ENCODE data around the gene CASKIN1.
"Not testable (repeated sequence)": the region's sequence is repeated elsewhere in the genome, so short reads cannot be mapped to it uniquely, and the experiment has no call there.

Gene CASKIN1

GRCh38 chr16:2209258-2210008, 13.0 kb upstream of the CASKIN1 start:
- DNase-seq: no peak

- no peak for DNase-seq
Measured at GRCh38 chr16:2208772-2209171, 12.4 kb upstream of the CASKIN1 start.

- DNase-seq: no peak
Measured at GRCh38 chr16:2208308-2208707, 11.9 kb upstream of the CASKIN1 start.

DNA sequence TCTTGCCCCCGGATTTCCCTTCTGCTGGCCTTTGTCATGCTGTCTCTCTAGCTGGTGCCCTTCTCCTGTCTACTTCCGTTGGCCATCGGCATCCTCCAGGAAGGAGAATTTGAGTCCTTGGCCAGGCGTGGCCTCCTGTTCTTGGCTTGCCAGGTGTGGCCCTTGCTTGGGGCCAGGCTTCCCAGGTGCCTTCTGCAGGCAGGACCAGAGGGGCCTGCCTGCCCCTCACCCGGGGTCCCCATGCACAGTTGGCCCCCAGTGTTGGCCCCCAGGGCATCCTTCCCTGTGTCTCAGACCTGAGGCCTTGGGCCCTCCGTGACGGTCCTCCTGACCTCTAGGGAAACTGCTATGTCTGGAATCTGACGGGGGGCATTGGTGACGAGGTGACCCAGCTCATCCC, 11.5 kb upstream of the CASKIN1 start:
- no peak for DNase-seq

GRCh38 chr16:2206780-2207433, 10.5 kb upstream of the CASKIN1 start:
- DNase-seq: no peak

DNA sequence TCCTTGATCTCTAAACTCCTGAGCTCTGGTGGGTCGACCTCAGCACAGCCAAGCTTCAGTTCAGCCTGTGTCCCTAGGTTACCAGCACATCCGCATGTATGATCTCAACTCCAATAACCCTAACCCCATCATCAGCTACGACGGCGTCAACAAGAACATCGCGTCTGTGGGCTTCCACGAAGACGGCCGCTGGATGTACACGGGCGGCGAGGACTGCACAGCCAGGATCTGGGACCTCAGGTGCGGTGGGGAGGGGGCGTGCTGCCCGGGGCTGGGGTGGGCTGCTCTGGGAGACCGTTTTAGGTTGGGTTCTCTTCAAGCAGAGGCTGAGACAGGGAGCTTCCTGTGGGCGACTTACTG, 10.0 kb upstream of the CASKIN1 start:
- no peak for DNase-seq

- no peak for DNase-seq
Measured at GRCh38 chr16:2205967-2206313, 9.5 kb upstream of the CASKIN1 start.

DNA sequence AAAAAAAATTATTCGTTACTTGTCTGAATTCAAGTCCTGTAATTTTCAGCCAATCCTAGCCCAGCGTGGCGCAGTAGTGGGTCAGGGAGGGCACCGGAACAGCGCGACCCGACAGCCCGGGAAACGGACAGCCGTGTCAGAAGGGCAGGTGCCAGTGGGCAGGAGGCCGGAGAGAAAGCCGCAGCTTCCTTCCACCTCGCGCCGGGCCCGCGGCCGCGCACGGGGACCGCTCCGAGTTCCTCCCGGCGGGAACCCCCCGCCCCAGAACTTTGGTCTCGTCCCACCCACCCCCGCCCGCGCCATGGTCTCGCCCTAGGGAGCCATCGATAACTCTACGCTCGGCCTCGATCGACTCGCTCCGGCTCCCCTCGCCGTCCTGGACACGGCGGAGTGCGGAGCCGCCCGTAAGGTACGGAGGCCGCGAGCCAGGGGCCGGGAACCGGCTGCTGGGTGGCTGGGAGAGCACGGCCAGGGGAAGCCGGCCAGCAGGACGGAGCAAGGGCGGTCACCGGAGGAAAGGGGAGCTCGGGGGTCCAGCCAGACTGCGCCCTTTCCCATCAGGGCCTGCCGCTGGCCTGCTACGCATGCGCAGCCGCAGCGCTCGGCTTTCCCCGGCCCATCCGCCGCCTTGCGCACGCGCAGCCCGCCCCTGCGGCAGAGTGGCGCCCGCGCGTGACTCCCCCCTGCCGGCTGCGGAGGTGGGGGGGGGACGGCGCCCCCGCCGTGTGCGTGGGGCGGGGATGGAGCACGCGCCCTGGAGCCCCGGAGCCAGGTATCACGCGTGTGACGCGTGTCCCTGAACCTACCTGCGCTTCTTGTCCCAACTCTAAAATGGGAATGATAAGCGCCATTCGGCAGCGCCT, 8.9 kb upstream of the CASKIN1 start, which contains the start of gene MLST8:
MLST8 (plus strand) TSS at position 351 of the 863 bp plus-strand sequence. CDS start 632 bp downstream, outside the sequence.
- peak; percentile 88 for DNase-seq

DNA sequence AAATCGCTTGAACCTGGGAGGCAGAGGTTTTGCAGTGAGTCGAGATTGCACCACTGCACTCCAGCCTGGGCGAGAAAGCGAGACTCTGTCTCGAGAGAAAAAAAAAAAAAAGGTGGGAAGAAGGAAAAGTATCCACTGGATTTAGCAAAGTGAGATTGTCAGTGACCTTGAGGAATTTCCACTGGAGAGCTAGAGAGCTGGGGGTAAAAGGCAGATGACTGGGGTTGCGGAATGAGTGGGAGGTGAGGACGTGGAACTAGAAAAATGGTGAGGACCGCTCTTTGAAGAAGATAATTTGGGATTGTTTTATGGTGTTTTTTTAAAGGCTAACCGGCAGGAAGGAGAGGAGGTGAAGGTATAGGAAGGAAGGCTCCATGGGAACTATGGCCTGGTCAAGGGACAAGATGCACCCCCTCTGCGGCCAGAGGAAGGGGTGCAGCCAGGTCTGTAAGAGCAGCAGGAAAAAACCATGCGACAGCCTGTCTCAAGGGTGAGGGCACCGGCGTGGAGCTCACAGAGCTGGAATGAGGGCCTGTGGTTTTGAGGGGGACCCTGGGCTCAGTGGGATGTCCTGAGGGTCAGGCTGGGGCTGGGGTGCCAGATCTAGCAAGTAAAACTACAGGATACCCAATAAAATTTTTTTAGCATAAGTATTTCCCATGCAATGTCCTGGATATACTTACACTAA, 8.2 kb upstream of the CASKIN1 start:
- no peak for DNase-seq

DNA sequence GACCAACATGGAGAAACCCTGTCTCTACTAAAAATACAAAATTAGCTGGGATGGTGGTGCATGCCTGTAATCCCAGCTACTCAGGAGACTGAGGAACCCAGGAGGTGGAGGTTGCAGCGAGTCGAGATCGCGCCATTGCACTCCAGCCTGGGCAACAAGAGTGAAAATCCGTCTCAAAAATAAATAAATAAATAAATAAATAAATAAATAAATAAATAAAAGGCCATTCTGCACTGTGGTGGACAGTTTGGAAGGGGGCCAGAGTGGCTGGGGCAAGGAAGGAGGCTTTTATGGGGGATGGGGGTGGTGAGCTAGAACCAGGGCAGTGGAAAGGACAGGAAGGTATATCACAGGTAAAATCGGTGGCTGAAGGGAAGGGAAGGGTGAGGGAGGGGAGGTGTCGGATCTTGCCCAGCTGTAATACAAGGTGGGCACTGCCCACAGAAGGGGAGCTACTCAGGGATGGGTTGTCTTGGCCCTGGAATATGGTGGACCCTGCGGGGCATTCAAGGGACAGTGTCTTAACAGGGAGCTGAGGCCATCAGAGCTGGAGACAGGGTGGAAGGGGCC, 6.8 kb upstream of the CASKIN1 start:
- not testable (repeated sequence) for DNase-seq

GRCh38 chr16:2200313-2200712, 3.9 kb upstream of the CASKIN1 start:
- DNase-seq: no peak

DNA sequence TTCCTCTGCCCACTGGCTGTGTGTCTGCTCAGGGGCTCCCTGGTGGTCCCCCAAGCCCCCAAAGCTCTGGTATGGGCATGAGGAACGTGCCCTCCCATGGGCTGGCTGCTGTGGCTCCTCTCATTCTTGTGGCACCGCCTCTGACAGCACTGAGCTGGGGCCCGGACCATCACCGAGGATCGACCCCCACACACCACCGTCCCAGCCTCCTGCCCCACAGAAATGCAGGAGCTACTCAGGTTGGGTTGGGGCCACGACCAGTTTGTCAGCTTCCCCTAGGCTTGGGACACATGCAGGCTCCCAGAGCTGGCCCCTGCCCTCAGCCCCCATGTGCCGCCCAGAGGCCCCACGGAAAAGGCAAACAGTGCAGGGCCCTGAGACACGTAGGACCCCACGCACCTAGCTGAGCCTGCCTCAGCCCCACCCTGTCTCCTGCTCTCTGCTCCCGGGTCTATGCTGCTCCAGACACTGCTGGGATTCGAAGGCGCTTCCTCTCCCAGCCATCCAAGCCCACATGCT, 3.3 kb upstream of the CASKIN1 start:
- no peak for DNase-seq

DNA sequence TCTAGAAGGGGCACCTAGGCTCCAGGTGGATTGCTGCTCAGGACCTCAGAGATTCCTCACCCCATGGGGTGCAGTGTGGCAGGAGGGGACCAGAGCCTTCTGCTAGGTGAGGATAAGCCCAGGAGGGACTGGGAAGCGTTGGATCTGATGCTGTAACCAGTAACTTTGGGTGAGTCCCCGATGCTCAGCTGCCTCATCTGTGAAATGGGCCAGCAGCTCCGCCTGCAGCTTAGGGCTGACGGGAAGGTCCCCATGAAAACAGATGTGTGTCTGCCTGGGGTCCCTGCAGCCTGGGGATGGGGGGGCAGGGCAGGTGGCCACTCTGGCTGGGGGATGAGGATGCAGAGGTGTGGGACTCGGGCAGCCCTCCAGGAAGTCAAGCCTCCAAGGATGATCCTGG, 2.7 kb upstream of the CASKIN1 start:
- DNase-seq: no peak

GRCh38 chr16:2198283-2198682, 1.9 kb upstream of the CASKIN1 start:
- DNase-seq: no peak

- no peak for DNase-seq
Measured at GRCh38 chr16:2197765-2198164, 1.4 kb upstream of the CASKIN1 start.

- no peak for DNase-seq
Measured at GRCh38 chr16:2196981-2197511, 641 bp upstream of the CASKIN1 start.

DNA sequence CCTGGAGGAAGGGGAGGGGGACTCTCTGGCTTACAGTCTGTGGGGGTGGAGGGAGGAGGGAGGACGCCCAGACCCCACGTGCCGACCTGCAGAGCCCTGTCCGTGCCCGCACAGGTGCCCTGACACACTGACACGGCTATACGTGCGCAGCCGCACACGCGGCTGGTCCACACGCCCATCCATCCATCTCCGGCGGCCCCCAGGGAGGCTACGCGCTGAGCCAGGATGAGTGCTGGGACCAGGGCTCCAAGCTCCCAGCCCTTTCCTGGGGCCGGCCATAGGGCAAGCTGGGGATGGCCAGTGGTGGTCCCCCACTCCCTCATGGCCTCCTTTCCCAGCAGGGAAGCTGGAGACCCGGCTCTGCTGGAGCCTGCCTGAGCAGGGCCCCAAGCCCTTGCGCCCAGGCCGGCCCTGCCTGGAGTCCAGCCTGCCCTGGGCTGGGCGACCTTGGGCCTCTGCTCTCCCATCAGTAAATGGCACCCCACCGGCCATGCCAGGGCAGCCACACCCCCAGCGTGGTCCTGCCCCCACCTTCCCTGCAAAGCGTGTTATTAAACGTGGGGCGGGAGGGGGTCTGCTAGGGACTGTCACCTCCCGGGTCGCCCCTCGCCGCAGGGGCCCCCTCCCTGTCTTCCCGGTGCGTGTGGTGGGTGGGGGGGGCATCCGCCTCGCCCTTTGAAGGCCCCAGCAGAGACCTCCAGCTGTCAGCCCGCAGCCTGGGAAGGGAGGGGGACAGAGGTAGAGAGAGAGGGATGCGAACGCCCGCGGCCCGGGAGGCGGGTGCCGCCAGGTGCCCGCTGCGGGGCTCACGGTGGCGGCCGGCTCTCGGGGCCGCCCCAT, 863 bp downstream of the CASKIN1 start:
- DNase-seq: no peak

- DNase-seq: peak; percentile 47
Measured at GRCh38 chr16:2194852-2195321, 1.5 kb downstream of the CASKIN1 start.

GRCh38 chr16:2194166-2194834, 2.1 kb downstream of the CASKIN1 start:
- no peak for DNase-seq

- no peak for DNase-seq
Measured at GRCh38 chr16:2191446-2191706, 5.0 kb downstream of the CASKIN1 start.

Data from CD4-positive, alpha-beta T cell treated with Interleukin-4 for 4 hours (primary cell).